Glomerular endothelial cell (primary cell): Measurements from ENCODE around the gene ZNF507. TPM values are rescaled to one million over a fixed set of nuclear protein-coding genes. Genes with fewer than 3 reads are reported as not detected.
A peak's percentile ranks its signal among the peaks of the same experiment; 100 is the strongest.
"Not testable (repeated sequence)": the region's sequence is repeated elsewhere in the genome, so short reads cannot be mapped to it uniquely, and the experiment has no call there.

Experiments
- DNase-seq: peaks from one replicate; pipeline ENCODE4 v3.0.0-alpha.2; 2011; ENCODE audit warnings: low read depth, low spot score; ENCODE audit errors: extremely low read depth
- total RNA-seq: library from RNA; depleted of rRNA; stranded (reverse); fragments of >200 nt; gene quantifications from 2 replicates; pipeline ENCODE4 v1.2.3, GENCODE V29; 2015

Gene ZNF507
- total RNA-seq, 1 donor from 2014 or later = 16.1 TPM

- DNase-seq = no peak
Observed at GRCh38 chr19:32367063-32367462, 21.7 kb downstream of the ZNF507 start.

DNA sequence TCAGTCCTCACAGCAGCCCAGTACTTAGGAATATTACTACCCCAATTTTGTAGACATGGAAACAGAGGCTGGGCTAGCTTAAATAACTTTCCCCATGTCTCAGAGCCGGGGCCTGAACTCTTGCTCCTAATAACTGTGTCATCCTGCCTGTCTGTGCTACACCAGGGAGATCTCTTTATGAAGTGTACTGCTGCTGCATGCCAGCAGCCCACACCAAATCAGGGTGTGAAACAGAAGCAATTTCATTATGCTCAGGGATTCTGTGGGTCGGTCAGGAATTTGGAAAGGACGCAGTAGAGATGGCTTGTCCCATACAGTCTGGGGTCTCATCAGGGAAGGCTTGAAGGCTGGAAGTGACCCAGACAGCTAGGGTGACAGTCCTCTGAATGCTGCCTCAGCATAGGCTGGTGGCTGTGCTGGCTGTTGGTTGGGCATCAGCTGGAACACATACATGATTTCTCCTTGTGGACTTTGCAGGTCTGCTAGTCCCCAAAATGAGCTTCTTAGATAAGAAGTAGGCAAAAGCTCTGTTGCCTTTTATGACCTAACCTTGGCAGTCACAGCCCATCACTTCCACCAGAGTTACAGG lies 22.6 kb downstream of the ZNF507 start:
- DNase-seq = no peak

- DNase-seq = no peak
Observed at GRCh38 chr19:32368787-32369186, 23.4 kb downstream of the ZNF507 start.

- no peak for DNase-seq
Observed at GRCh38 chr19:32372726-32373517, 27.5 kb downstream of the ZNF507 start.

DNA sequence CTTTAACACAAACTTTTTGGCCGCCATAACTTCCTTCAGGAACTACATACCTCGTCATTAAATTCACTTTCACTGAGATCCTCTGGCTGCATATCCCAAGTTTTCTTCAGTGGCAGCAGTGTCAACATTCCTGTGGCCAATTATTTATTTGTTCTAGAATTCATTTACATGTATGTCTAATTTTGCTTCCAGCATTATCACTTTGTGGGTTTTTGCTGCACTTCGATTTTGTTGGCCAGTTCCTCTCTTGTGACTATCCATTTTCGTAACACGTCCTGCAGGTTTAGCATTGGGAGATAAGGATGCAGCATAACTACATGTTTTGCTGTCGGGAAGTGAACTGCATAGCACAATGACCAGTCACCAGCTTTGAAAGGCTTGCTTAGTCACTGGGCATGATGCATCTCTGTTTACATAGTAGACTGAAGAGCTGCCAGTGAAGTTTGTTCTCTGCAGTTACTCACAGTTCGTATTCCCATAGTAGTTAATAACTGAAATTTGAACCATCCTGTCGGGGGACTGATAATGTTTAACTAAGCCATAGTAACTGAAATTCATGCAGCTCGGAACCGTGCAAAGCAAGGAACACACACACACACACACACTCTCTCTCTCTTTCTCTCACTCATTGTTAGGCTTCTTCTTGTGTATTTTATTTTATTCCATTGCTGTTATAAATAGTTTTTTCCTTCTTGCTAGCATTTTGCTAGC lies 28.3 kb downstream of the ZNF507 start:
- DNase-seq = peak; percentile 92

GRCh38 chr19:32374362-32374761 lies 29.0 kb downstream of the ZNF507 start:
- not testable (repeated sequence) for DNase-seq

- DNase-seq = not testable (repeated sequence)
Observed at GRCh38 chr19:32377088-32377487, 31.7 kb downstream of the ZNF507 start.

DNA sequence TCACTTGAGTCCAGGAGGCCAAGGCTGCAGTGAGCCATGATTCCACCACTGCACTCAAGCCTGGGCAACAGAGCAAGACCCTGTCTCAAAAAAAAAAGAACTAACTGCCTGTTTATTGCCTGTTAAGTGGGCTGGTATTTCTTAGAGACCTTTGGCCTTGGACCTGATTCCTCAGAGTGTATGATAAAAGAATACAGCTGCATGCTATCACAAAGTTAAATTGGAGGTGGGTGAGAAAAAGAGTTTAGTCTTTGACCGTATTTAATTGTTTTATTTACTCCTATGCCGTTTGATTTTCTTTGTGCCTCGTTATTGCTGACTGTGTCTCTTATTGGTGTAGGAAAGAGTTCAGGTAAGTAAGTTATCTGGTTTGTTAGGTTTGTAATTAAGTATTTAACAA lies 34.9 kb downstream of the ZNF507 start:
- DNase-seq = no peak

DNA sequence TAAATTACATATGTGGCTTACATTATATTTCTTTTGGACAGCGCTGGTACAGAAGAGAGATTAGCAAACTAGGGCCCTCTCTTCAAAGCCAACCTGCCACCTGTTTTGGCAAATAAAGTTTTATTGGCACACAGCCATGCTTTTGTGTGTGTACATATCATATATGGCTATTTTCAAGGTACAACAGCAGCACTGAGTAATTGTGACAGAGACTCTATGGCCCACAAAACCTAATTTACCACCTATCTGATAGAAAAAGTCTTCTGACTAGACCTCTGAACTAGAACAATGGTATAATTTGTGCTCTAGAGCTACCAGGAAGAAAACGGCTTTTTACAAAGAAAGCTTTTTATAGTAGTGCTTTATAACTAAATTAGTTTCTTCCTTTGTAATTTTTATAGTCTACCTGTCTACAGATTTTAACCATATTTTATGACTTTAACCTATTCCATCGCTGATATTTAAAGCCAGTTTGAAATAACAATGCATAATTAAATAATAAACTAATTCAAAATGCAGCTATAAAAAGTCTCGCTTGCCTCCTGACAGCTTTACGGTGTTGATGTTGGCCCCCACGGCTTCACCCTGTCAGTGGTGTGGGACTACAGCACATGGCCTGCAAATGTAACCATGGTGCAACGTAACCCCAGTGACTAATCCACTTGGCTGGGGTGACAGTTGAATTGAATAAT lies 42.4 kb downstream of the ZNF507 start:
- DNase-seq = no peak

- DNase-seq = no peak
Observed at GRCh38 chr19:32388393-32388855, 43.0 kb downstream of the ZNF507 start.

- DNase-seq = no peak
Observed at GRCh38 chr19:32392901-32393300, 47.5 kb downstream of the ZNF507 start.

- DNase-seq = no peak
Observed at GRCh38 chr19:32396046-32396652, 50.7 kb downstream of the ZNF507 start.

DNA sequence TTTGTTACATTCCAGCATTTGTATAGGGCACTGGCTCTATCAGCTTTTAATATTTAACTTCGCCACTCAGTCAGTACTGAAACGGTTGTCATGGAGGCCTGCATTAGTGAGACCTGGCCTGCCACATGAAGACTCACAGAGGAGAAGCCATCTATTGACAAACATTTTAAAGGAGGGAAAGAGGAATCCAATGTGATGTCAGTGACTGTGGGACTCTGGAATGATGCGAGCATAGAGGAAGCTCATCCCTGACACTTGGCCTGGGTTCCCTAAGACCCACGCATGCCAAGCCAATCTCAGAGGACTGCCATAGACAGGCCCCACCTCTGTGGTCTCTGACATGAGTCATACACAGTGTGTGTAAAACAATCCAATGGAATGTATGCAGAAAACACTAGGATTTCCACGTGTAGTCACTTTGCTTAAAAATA lies 52.3 kb downstream of the ZNF507 start:
- no peak for DNase-seq

GRCh38 chr19:32401992-32402391 lies 56.6 kb downstream of the ZNF507 start:
- DNase-seq = no peak

- DNase-seq = no peak
Observed at GRCh38 chr19:32403291-32403995, 58.0 kb downstream of the ZNF507 start.

DNA sequence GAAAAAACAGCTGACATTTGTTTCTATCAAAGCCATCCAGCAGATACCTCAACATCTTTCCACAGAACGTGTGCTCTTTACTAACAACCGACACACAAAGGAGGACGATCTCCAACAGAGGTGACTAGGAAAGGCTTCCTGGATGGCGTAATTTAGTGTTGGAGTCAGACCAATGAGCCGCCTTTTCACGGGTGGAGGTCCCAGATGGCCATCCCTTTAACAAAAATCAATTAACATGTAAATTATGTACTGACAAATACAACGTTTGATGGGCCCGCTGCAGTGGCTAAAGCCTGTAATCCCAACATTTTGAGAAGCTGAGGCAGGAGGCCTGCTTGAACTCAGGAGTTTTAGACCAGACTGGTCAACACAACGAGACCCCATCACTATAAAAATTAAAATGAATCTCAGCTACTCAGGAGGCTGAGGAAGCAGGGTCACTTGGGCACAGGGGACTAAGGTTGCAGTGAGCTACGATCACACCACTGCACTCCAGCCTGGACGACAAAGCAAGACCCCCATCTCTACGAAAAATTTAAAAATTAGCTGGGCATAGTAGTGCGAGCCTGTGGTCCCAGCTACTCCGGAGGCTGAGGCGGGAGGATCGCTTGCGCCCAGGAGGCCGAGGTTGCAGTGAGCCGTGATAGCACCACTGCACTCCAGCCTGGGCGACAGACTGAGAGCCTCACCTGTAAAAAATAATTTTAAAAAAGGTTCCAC lies 59.0 kb downstream of the ZNF507 start:
- no peak for DNase-seq

- DNase-seq = no peak
Observed at GRCh38 chr19:32404933-32405430, 59.6 kb downstream of the ZNF507 start.

- peak; percentile 47 for DNase-seq
Observed at GRCh38 chr19:32405431-32406160, 60.2 kb downstream of the ZNF507 start, which contains the start of gene DPY19L3. Gene DPY19L3, plus strand, starts transcription at chr19:32405770. Its CDS starts 2,484 bp downstream, at chr19:32408254.
